GM21717 (cell line): ENCODE results near the gene CACNA1H.
"Not testable (repeated sequence)": the region's sequence is repeated elsewhere in the genome, so short reads cannot be mapped to it uniquely, and the experiment has no call there.

Experiments used
- ATAC-seq: cut with Tn5 transposase; IDR thresholded peaks from one replicate; pipeline ENCODE4 v1.9.1; 2021; ENCODE audit warnings: mild to moderate bottlenecking, moderate library complexity; ENCODE audit not compliant: unreplicated experiment

The CACNA1H gene

DNA sequence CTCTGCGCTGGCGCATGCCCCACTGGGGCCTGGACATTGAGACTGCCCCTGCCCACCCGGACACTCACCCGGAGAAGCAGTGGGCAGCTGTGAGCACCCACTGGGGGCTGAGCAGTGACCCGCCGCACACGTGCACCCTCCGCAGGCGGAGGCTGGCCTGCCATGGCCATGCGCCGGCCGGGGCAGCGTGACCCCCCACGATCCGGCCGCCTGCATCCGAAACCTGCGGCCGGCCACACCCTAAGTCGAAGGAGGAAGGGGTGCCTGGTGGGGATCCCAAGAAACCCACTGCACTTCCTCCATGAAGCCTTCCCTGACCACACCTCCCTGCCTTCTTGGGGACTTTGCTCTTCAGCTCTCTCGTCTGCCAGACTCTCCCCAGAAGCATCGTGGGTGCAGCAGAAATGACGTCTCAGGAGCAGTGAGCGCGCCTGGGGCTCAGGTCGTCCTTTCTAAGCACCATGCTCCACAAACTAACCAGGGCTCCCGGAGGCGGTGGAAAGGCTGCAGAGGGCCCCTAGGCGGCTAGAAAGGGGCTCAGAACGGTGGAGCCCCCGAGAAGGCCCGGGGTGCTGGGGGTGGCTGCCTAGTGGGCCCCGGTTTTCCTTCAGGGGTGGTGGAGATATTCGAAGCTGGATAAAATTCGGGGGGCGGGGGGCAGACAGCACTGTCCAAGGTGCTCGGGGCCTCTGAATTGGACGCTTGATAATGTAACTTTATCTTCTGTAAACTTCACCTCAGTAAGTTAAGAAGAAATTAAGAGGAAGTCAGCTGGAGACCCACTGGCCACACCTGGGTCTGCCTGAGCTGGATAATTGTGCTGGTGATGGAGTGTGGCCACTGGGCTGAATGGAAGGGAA is 70.7 kb downstream of the CACNA1H start:
- ATAC-seq: no peak

GRCh38 chr16:1224558-1224957 is 71.7 kb downstream of the CACNA1H start:
- no peak for ATAC-seq

GRCh38 chr16:1225051-1225451 is 72.1 kb downstream of the CACNA1H start, which contains the start of gene TPSG1:
Gene TPSG1, minus strand, starts transcription at chr16:1225268. Its CDS starts 16 bp downstream, at chr16:1225252.
- no peak for ATAC-seq

DNA sequence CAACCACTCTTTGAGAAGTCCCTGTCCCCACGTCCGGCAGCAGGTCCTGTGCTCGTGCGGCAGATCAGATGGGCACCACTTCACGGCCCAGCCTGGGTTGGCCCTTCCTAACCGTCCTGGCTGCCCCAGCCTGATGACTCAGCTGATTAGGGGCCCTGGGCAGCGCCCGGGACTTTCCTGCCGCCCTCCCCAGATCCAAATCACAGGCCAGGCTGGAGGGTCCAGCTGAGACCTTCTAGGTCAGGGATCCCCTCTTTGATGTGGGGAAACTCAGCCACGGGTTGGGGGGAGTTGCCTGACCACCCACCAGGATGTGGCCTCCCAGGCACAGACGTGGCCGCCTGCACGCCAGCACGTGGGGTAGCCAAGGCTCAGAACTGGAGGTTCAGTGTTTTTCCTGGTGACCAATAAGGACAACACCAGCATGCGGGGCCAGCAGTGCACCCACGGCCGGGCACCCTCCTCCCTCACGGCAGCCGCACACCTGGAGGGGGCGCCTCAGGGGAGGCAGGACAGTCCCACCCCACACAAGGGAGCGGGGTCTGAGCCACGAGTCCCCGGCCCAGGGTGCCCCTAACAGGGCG is 72.9 kb downstream of the CACNA1H start:
- ATAC-seq: not testable (repeated sequence)

- not testable (repeated sequence) for ATAC-seq
These were observed 73.8 kb downstream of the CACNA1H start for GRCh38 chr16:1226692-1227091.

- not testable (repeated sequence) for ATAC-seq
These were observed 75.3 kb downstream of the CACNA1H start for GRCh38 chr16:1228227-1228626.

GRCh38 chr16:1229476-1229875 is 76.6 kb downstream of the CACNA1H start:
- ATAC-seq: not testable (repeated sequence)

GRCh38 chr16:1230084-1230470 is 77.2 kb downstream of the CACNA1H start, which contains the start of gene TPSB2:
Gene TPSB2, minus strand, starts transcription at chr16:1230184. Its CDS starts 233 bp downstream, at chr16:1229951.
- ATAC-seq: not testable (repeated sequence)

DNA sequence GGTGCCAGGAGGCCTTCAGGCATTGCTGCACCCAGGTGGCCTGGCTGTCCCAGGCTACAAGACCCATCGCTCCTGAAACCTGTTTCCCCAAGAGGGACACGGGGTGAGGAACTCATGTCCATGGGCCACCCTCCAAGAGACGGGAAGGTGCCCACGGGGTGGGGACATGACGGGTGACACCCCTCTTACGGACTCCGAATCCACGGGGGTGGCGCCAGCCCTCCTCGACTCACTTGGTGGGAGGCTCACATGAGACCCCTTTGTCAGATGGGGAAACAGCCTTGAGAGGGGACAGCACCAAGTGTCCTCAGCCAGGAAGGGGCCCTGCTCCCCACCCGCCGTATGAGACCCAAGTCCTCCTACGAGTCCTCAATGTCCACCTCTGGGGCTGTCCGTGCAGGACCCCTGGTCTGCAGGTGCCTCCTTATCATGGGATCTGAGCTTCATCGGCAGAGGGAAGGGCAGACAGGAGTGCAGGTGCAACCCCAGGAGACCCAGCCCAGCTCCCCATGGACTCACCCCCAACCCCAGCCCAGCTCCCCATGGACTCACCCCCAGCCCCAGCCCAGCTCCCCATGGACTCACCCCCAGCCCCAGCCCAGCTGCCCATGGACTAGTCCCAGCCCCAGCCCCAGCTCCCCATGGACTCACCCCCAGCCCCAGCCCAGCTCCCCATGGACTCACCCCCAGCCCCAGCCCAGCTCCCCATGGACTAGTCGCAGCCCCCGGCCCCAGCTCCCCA is 77.7 kb downstream of the CACNA1H start:
- not testable (repeated sequence) for ATAC-seq

GRCh38 chr16:1231301-1231700 is 78.4 kb downstream of the CACNA1H start:
- ATAC-seq: not testable (repeated sequence)

DNA sequence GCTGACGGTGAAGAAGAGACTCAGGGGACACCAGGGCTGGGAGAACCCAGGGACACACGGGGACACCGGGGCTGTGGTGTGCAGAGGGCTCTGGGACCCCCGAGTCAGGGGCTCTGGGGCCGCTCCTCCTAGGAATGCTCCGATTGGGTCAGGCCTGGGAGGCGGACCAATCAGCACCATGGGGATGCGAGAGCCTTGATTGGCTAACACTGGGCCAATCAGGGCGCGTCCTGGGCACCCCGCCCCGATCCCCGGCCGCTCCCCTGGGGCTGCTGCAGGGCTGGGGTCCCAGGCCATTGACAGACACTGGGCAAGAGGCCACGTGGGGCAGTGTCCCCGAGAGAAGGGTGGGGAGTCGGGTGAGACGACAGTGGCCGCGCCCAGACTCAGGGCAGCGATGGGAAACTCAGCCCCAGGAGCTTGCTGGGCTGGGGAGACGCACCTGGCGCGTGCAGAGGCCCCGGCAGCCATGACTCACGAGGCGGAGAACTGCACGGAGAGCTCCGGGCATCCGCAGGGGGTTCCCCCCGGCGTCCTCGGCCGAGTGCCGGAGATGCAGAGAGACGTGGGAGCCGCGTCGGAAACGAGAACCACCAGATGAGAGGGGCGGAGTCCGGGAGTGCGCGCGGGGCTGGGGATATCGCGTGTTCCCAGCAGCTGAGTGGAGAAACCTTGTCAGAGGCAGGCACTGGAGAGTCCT is 79.3 kb downstream of the CACNA1H start:
- ATAC-seq: not testable (repeated sequence)

GRCh38 chr16:1236659-1237058 is 83.8 kb downstream of the CACNA1H start:
- not testable (repeated sequence) for ATAC-seq

GRCh38 chr16:1237990-1238389 is 85.1 kb downstream of the CACNA1H start:
- ATAC-seq: no peak

- ATAC-seq: not testable (repeated sequence)
These were observed 86.0 kb downstream of the CACNA1H start for GRCh38 chr16:1238909-1239308.

- ATAC-seq: not testable (repeated sequence)
These were observed 86.7 kb downstream of the CACNA1H start for GRCh38 chr16:1239575-1239974.

- ATAC-seq: not testable (repeated sequence)
These were observed 87.5 kb downstream of the CACNA1H start, which contains the start of gene TPSAB1 for GRCh38 chr16:1240436-1240835. Gene TPSAB1, plus strand, starts transcription at chr16:1240705. Its CDS starts 234 bp downstream, at chr16:1240939.

DNA sequence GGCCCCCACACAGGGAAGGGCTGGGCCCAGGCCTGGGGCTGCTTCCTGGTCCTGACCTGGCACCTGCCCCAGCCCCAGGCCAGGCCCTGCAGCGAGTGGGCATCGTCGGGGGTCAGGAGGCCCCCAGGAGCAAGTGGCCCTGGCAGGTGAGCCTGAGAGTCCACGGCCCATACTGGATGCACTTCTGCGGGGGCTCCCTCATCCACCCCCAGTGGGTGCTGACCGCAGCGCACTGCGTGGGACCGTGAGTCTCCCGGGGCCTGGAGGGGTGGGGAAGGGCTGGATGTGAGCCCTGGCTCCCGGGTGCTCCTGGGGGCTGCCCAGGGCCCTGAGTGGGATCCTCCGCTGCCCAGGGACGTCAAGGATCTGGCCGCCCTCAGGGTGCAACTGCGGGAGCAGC is 88.2 kb downstream of the CACNA1H start:
- ATAC-seq: not testable (repeated sequence)

DNA sequence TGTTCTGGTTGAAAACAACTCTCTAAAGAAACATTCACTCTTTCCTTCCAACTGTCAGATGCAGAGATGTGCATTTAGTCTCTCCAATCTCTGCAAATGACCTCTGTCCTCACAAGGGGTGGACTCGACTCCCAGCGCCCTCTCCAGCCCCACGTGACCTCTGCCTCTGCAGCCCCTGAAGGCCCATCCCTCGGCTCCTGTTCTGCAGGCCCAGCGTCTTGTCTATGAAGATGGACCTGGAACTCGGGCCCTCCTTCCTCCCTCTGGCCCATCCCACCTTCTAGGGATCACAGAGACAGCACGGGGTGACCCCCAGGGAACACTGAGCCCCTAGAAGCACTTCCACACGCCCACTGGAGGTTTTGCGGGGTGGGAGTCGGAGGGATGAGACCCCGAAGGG is 90.5 kb downstream of the CACNA1H start:
- not testable (repeated sequence) for ATAC-seq

GRCh38 chr16:1243907-1244850 is 91.3 kb downstream of the CACNA1H start:
- ATAC-seq: not testable (repeated sequence)
